HG03442 (cell line): ENCODE data around the gene MARVELD3.

Experiments
- ATAC-seq: cut with Tn5 transposase; IDR thresholded peaks from one replicate; pipeline ENCODE4 v1.9.1; 2021; ENCODE audit warnings: mild to moderate bottlenecking, moderate library complexity; ENCODE audit not compliant: unreplicated experiment

The MARVELD3 gene

DNA sequence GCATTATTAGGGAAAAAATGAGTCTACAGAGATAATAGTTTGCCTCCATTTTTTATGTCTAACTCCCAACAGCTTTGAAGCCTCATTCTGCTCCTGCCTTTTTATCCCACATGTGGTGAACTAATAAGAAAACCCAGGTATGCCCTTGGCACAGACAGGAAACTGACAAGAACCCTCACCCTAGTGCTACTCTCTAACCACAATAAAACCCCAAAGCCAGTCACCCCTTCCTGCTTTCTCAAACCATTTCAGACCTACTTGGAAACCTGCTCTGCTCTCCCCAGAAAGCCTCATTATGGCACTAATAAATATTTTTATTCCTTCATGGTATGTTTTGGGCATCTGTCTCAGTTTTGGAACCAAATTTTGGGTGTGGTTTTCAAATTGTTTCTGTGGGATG lies 3.9 kb upstream of the MARVELD3 start:
- ATAC-seq, result no peak

DNA sequence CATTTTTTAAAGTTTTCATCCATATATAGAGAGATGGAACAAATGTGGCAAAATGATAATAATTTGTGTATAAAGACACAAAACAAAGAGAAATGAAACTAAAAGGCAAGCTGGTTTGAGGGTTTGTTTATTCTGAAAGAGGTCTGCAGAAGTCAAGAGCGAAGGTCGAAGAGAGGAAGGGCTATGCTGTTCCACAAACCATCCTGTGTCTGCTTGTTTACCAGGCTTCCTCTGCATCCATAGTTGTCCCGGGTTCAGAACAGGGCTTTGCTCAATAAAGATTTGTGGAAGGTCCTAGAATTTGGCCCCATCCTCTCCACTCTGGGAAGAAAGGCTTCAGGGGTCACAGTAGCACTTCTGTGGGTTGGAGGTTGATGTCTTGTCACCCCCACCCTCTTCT lies 2.4 kb upstream of the MARVELD3 start:
- no peak for ATAC-seq

DNA sequence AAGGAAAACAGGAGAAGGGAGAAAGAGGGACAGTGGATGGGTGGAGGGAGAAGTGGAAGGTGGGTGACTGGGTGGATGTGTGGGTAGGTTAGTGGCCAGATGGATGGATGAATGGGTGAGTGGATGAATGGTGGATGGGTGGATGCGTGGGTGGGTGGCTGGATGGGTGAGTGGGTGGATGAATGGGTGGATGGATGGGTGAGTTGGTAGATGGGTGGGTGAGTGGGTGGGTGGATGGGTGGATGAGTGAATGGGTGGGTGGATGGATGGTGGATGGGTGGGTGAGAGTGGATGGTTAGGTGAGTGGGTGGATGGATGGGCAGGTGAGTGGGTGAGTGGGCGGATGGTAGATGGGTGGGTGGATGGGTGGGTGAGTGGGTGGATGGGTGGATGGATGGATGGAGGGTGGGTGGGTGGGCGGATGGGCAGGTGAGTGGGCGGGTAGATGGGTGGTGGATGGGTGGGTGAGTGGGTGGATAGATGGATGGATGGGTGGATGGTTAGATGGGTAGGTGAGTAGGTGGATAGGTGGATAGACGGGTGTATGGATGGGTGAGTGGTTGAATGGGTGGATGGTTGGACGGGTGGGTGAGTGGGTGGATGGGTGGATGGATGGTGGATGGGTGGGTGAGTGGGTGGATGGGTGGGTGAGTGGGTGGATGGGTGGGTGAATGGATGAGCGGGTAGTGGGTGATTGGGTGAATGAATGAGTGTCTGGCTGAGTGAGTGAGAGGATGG lies 702 bp upstream of the MARVELD3 start:
- no peak for ATAC-seq

DNA sequence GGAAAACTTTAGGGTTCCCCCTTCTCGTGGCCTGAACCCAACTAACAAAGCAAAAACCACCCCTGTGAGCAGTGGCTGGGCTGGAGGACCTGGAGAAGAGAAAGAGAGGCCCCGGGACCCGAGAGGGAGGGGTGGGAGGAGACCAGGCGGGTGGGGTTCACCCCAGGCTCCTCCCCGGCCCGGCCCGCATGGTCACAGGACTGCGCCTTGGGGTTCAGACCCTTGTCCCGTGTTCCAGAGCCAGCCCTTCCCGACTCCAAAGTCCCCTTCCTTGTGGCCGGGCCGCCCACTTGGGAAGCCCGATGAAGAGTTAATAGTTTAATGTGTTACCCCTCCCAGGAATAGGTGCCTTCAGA lies 852 bp downstream of the MARVELD3 start:
- ATAC-seq, result no peak

DNA sequence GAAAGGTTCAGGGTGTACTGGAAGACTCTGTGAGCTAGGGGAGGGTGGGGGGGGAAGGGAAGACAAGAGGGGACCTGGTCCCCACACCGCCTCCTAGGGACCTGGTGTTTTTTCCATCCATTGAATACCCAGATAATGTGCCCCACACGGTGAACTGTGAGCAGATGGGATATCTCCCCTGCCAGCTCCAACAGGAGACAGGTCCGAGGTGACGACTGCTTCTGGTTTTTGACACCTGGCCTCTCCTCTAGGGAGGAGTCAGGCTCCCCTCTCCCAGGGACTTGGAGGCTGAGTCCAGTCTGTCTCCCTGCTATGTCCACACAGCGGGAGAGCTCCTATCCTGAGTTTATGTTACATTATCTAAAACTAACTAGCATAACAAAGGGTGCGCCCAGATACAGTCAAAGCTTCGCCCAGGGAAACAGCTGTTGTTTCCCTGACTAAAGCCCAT lies 1.8 kb downstream of the MARVELD3 start:
- no peak for ATAC-seq

DNA sequence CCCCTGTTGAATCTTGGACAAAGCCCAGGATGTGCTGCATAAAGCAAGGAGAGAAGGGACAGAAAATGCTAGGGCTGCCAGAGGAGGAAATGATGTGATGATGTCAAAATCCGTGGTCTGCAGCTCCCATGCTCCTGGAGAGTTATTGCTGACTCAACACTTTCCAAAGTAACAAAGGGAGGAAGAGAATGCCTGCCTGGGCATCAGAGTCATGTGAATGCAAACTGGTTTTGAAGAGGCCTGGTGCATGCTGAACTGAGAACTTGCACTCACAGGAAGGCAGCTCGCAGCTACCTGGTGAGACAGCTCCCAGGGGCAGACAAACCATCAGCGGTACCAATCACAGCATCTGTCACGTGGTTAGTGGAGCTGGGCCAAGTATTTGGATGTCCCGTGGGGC lies 2.8 kb downstream of the MARVELD3 start:
- ATAC-seq, result no peak

DNA sequence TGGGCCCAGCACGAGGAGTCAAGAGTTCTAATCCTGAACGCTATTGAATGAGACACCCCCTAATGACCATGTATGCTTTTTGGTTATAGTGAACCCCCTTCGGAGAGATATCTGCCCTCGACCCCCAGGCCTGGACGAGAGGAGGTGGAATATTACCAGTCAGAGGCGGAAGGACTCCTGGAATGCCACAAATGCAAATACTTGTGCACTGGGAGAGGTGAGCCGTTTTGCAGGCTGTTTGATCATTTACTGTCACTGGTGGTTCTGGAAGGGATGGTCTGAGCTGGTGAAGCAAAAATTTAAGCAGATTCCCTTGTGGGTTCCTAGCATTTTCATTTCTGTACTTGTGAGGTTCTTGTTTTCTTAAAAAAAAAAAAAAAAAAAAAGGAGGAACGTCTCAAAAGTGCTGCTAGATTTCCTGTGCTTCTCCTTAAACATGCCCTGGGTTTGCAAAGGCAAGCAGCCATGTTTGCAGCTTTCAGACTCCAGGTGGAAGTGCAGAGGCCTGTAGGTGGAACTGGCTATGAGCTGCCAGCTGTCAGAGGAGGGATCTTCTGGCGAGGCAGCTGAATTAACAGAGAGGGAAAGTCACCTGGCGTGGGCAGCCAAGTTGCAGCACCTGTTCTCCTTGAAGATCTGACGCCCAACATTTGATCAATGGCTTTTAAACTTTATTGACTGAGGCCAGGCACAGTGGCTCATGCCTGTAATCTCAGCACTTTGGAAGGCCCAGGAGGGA lies 3.5 kb downstream of the MARVELD3 start:
- no peak for ATAC-seq

DNA sequence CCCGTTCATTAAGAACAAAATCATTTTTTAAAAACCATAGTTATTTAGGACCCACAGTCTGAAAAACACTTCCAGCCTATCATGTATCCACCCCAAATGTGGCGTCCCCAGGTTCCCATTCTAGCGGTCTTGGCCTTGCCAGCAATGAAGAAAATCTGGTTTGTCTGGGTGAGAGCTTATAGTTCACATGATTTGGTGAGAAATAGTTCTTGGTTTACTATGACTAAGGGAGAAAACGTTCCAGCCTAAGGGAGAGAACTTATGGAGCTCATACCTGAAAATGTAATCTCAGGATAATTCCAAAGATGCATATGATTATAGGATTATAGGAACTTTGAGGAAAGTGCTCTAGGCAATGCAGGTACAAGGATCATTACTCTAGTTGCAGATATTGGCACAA lies 4.8 kb downstream of the MARVELD3 start:
- ATAC-seq, result no peak

DNA sequence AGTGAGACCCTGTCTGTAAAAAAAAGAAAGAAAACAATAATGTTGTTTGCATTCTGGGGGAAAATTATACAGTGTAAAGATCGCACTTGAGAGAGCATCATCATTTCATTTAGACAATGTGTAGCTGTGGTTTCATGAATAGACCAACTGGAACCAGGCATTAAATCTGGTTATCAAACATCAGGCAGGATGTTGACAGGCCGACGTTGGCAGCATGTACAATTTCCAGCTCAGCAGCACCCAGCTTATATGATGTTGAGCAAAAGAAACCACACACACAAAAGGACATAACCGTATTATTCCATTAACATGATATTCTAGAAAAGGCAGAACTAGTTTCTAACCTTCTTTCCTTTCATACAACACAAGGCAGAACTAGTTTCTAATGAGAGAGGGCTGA lies 5.8 kb downstream of the MARVELD3 start:
- ATAC-seq, result no peak

DNA sequence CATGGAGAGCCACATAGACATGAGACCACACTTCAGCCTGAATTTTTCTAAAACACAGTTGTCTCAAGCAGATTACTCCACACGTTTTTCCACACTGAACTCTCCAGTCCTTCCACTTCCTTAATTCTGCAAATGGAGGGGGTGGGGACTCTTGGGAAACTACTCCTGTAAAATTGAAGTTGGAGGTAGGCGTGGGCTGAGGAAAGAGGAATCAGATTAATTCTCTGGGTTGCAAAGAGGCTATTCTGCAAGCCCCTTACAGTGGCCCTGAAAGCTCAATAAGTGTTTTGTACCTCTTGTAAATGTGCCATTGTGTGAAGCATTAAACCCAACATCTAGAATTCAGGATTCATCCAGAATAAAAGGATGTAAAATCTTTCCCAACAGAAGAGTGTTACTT lies 9.6 kb downstream of the MARVELD3 start:
- ATAC-seq, result no peak

DNA sequence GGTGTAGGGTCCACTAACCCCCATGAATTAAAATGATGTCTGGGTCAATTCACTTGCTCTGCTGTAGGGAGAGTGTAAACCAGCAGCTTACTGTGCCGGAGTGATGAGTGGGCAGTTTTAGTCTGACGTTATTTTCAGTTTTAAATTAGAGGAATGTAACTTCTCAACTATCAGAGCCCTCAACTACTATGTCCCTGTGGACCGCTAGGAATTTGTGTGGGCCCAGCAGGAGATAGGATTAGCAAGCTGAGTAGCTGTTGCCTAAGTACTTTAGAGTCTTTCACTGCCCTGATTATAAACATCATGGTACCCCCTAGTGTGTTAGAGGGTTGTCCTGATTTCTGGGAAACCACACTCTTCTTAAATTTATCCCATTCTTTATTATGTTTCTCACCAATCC lies 11.4 kb downstream of the MARVELD3 start:
- ATAC-seq, result no peak

DNA sequence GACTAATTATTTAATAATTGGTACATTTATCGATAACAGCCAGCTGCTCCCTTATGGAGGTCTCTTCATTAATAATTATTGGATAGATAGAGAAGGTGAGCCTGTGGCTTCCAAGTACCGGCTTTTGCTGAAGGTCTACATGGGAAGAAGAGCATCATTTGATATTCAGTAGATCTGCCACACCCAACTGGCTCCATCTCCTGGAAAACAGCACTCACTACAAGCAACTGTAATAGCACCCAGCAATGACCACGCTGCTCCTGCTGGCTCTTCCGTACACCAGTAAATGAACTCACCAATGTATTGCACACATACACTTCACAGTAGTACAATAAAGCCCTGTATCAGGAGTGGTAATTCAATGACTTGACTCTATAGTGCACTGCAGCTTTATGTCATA lies 19.5 kb downstream of the MARVELD3 start:
- no peak for ATAC-seq

DNA sequence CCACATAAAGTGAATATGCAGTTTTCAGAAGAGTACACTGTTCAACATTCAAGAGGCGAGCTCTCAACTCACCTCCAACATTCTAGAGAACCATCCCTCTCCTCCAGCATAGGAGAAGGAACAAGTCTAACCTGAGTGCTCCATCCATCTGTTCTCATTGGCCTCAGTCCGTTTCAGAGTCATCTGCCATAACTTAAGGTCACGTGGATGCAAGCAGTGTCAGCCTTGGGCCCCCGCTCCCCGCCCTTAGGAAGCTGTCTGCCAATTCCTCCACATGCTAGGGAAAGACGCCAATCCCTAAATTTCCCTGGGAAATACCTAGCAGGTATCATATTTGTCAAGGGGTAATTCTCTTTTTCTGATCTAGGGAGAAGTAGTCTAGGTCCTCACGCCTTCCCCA lies 21.4 kb downstream of the MARVELD3 start:
- ATAC-seq, result no peak

DNA sequence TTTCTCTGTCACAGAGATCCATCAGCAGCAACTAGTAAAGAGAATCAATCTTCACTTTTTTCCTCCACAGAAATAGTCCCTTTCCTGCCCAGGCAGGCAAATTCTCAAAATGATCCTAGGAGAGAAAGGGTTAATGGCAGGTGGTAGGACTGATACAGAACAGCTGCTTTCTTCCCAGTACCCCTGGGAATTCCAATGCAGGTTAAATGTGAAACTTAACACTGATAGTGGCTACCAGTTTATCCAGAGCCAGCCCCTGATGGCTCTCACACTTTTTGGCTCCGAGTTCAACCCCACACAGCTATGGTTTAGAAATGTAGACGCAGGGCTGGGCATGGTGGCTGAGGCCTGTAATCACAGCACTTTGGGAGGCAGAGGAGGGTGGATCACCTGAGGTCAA lies 22.2 kb downstream of the MARVELD3 start:
- no peak for ATAC-seq

DNA sequence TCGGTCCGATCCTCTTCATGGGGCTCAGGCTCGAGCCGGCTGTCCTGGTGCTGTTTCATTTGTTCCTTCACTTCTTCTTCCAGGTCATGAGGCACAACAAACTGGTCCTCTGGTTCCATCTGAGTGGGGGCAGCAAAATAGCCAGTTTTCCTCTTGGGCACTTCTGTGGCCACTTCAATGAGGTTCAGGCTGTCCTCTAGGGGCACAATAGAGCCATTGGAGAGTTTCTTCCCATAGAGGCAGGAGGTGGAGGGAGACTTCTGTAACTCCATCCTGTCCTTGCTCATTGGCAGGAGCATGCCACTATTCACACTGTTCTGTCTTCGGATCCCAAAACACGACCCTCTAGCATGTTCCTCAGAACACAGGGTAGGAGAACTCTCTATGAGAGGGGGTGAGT lies 22.9 kb downstream of the MARVELD3 start:
- no peak for ATAC-seq

DNA sequence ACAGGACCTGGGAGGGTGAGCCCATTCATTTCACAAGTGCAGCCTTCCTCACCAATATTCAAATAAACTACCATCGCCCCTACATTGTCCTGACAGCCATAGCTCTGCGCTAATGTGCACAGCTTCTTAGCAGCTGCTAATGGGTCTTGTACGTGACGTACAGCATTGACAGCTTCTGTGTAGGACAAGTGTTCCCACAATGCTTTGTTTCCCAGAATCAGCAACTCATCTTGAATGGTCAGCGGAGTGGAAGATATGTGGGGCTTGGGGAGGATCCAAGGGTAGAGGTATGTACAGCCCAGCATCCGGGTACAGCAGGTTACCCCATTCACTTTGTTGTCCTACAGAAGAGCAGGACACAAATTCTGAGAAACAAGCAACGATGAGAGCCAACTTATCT lies 23.7 kb downstream of the MARVELD3 start:
- no peak for ATAC-seq

DNA sequence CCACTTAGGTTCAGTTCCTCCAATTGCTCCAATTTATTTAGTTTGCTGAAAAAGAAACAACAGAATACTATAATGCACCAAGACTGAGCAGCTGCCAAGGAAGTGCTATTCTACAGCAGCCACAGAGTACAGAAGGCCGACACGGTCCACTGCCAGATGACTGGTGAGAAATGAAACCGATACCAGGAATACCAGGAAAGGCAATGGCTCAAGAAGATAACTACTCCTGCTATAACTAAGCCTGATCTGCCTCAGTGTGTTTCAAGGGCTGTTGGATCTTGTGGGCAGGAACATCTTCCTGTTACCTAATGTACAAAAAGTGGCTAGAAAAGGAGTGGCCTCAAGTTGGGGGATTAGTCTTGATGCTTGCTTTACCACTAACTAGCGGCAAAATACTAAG lies 32.8 kb downstream of the MARVELD3 start:
- no peak for ATAC-seq

DNA sequence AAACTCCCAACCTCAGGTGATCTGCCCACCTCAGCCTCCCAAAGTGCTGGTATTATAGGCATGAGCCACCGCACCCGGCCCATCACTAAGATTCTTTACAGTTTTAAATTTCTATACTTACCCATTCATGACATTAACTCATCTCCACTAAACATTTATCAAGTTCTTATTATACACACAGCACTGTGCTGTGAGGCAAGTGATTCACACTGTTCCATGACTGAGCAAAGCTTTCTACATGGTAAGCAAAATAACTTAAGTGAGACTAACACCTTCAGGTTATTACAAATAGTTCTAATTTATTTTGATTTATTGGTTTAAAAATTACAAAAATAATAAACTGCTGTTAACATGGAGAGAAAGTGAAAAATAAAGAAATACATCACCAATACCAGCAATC lies 33.5 kb downstream of the MARVELD3 start:
- ATAC-seq, result no peak

DNA sequence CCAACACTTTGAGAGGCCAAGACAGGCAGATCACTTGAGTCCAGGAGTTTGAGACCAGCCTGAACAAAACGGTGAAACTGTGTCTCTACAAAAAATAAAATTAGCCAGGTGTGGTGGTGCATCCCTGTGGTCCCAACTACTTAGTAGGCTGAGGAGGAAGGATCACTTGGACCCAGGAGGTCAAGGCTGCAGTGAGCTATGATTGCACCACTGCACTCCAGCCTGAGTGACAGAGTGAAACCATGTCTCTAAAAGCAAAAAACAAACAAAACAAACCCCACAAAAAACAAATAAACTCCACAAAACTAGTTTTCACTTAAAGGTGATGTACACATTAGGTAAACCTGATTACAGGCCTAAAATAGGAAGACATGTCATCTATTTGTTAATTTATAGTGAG lies 40.3 kb downstream of the MARVELD3 start:
- no peak for ATAC-seq

DNA sequence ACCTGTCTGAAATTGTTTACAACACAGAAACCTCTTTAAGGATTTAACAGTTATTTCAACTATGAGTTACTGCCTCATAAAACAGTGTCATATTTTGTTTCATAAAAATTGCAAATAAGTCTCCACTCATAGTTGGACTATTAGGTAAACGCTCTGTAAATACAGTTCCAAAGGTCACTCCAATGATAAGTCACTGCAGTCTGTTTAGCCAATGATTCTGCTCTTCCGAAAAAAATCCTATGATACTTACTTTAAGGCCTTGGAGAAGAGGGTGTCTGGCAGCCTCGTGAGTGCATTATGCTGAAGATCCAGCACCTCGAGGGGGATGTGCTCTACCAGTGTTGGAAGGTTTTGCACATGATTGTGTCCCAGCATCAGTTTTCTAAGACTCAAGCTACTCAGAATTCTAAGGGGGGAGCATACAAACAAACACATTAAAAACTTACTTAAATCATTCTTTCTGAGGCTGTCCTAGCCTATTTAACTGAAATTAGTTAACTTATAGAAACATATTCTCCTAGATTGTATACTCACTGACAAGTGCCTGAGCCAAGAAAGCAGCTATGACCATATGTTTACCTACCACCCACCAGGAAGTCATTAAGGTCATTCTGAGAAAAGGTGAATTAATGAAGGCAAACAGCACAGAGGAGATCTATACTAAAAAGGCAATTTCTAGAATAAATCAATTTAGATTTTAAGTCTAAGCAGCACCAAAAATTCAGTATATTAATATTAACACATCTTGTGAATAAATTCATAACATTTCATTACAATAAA lies 41.1 kb downstream of the MARVELD3 start:
- no peak for ATAC-seq

DNA sequence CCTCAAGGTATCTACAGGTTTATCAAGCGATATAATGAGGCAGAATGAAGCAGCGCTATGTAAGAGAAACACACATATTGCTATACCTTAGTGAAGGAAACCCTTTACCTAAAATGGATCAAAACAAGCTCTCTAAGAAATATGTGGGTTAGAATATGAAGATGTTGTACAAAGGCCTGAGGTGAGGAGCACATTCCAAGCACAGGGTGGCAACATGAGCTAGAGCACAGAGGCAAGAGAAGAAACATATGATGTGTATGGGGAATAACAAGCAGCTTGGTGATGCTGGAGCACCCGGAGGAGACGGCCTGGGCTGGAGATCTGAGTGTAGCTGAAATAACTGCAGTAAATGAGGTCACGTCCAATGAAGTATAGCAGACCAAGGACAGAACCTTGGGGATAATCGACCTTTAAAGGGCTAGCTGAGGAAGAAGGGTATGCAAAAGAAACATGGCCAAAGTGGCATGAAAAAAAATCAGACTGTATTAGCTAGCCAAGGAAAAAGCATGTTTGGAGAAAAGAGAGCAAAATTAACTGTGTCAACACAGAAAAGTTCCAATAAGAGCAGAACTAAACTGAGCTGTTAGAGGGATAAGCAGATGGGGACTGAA lies 44.0 kb downstream of the MARVELD3 start:
- no peak for ATAC-seq

DNA sequence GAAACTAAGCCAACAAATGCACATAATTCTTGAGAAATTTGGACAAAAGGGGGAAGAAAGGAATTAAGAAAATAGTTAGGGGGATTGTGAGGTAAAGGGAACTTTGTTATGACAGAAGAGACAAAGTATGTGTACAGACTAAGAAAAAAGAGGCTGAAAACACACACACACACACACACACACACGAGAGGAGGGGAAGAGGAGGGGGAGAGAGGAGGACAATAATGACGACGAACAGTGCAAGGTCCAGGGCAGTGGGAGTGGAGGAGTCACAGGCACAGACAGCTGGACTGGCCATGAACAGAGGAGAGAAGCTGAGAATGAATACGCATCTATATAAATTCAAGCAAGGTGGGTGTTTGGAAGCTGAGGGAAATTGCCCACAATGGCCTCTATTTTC lies 44.6 kb downstream of the MARVELD3 start:
- ATAC-seq, result no peak
